ENCODE data around the gene ZNF483.

DNA sequence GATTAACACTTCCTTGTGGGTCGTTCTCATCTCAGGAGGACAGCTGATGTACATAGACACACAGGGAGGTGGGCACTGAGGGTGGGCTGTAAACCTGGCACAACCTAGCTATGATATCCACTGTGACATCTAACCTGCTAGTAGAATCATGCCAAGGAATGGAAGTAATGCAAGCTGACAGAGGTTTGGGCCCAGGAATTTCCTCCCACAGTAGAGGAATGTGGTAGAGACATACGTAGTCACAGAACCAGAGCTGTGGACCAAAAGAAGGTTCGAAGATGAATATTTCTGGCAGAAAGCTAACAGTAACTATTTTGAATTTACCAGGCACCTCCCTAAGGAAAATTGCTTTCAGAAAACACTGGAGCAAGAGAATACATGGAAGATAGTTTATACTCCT lies 90.9 kb downstream of the ZNF483 start:
- TF ChIP-seq, protein P1, sequence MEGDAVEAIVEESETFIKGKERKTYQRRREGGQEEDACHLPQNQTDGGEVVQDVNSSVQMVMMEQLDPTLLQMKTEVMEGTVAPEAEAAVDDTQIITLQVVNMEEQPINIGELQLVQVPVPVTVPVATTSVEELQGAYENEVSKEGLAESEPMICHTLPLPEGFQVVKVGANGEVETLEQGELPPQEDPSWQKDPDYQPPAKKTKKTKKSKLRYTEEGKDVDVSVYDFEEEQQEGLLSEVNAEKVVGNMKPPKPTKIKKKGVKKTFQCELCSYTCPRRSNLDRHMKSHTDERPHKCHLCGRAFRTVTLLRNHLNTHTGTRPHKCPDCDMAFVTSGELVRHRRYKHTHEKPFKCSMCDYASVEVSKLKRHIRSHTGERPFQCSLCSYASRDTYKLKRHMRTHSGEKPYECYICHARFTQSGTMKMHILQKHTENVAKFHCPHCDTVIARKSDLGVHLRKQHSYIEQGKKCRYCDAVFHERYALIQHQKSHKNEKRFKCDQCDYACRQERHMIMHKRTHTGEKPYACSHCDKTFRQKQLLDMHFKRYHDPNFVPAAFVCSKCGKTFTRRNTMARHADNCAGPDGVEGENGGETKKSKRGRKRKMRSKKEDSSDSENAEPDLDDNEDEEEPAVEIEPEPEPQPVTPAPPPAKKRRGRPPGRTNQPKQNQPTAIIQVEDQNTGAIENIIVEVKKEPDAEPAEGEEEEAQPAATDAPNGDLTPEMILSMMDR (IDR thresholded peaks at IDR 0.05; ENCODE audit: low read depth, low read length) = no peak
- no peak for TF ChIP-seq EZH2phosphoT487 (IDR thresholded peaks at IDR 0.05; ENCODE audit: low read depth)
